ENCODE data around the gene PRPF4.

DNA sequence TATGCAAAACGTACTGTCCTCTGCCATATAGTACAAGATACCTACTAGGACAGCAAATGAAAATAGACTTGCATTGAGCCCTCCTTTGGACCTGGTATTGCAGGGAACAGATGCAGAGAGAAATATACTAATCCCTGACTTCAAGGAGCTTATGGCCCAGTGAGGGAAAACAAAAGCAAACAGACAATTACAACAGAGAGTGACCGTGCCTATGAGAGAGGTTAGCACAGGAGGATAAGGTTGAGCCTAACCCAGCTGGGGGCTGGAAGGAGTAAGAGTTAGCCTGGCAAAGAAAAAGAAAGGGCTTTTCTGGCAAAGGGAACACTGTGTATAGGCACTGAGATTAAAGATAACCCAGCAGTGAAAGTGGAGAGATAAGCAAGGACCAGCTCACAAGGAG, 5.6 kb upstream of the PRPF4 start:
- TF ChIP-seq, protein P1, sequence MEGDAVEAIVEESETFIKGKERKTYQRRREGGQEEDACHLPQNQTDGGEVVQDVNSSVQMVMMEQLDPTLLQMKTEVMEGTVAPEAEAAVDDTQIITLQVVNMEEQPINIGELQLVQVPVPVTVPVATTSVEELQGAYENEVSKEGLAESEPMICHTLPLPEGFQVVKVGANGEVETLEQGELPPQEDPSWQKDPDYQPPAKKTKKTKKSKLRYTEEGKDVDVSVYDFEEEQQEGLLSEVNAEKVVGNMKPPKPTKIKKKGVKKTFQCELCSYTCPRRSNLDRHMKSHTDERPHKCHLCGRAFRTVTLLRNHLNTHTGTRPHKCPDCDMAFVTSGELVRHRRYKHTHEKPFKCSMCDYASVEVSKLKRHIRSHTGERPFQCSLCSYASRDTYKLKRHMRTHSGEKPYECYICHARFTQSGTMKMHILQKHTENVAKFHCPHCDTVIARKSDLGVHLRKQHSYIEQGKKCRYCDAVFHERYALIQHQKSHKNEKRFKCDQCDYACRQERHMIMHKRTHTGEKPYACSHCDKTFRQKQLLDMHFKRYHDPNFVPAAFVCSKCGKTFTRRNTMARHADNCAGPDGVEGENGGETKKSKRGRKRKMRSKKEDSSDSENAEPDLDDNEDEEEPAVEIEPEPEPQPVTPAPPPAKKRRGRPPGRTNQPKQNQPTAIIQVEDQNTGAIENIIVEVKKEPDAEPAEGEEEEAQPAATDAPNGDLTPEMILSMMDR (IDR thresholded peaks at IDR 0.05; ENCODE audit: borderline replicate concordance, extremely low read depth, low read length, poor library complexity, severe bottlenecking) = no peak
- no peak for TF ChIP-seq EZH2 (IDR thresholded peaks at IDR 0.05; ENCODE audit: borderline replicate concordance, low read depth, low read length, severe bottlenecking)

Measured in DND-41 (cell line).